ENCODE measurements around the gene BOLA3.
"Not testable (repeated sequence)": the region's sequence is repeated elsewhere in the genome, so short reads cannot be mapped to it uniquely, and the experiment has no call there.

Gene BOLA3, protein sequence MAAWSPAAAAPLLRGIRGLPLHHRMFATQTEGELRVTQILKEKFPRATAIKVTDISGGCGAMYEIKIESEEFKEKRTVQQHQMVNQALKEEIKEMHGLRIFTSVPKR

DNA sequence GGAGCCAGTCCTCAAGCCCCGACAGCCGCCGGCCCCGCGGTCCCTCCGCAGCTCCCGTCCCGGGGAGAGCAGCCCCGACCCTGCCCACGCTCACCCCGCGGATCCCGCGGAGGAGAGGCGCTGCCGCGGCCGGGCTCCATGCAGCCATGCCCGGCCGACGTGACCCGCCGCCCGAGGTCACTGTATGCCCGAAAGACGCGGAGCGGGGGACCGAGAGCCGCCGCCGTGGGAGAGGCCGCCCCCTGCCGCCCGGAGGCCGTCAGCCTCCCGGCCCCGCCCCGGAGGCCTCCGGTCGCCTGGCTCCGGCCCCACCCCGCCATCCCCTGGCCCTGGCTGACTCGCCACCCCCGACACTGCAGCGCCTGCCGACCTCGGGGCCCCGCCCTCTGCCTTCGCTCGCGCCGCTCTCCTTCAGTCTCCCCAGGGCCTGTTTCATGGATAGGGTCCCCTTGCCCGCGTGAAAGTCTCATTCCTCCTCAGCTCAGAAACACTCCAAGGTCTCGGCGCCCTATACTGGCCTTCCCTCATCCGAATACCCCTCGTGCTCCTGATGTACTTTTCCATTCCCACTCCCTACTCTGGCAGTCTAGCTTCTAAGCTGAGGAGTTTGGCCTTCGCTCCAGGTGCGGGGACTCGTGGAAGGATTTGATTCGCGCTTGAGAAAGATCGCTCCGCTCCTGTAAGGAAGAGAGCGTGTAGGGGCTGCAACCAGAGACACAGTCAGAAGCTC lies at the start of gene BOLA3:
Gene BOLA3, minus strand, starts transcription at position 186 of the 730 bp plus-strand sequence. Its CDS starts 38 bp downstream, at position 148.
- peak; percentile 85 for DNase-seq (ENCODE audit: low spot score)

GRCh38 chr2:74197049-74197448 lies 49.3 kb upstream of the BOLA3 start:
- DNase-seq (ENCODE audit: low spot score) = no peak

DNA sequence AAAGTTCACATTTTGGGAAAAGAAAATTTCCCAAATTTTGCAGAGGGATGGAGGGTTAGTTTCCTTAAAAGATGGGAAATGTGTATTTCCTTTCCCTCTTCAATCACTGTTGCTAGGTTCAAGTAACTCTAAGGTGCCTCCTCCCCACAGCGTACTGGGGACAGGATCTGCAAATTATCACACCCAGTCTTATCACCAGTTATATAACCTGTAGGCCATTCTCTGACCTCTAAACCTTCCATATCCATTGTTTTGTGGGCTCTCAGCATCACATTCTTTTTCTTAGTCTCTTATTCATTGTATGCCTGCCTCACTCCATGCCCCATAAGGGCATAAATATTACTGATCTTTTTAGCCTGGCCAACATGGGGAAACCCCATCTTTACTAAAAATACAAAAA lies 47.1 kb upstream of the BOLA3 start:
- DNase-seq (ENCODE audit: low spot score) = no peak

DNA sequence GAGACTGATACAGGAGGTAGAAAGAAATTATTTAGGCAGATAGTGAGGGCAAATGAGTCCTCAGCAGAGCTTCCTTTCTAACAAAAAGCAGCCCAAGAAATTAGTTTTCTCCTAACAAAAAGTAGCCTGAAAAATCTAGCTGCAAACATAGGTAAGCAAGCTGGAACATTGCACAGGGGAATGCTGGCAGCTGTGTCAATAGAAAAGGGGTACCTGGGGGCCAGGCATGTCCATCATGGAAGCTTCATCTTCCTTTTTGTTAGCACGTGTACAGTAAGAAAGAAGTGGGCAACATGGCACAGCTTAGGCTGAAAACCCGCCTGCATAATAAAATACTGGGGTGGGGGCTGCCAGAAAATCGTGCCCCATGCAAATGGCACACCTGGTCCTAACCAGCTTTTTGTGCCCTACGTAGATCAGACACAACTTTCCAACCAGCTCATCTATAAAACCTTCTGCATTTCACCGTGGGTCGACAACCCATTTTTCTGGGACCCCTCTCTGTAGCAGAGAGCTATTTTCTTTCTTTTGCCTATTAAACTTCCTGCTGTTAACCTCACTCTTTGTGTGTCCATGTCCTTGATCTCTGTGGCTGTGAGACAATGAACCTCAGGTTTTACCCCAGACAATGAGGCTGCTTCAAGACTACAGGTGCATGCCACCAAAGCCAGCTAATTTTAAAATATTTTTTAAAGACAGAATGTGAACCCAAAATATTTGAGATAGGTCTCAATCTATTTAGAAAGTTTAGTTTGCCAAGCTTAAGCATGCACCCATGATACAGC lies 44.1 kb upstream of the BOLA3 start:
- DNase-seq (ENCODE audit: low spot score) = no peak

- DNase-seq (ENCODE audit: low spot score) = no peak
These were observed 41.0 kb upstream of the BOLA3 start for GRCh38 chr2:74188696-74189095.

DNA sequence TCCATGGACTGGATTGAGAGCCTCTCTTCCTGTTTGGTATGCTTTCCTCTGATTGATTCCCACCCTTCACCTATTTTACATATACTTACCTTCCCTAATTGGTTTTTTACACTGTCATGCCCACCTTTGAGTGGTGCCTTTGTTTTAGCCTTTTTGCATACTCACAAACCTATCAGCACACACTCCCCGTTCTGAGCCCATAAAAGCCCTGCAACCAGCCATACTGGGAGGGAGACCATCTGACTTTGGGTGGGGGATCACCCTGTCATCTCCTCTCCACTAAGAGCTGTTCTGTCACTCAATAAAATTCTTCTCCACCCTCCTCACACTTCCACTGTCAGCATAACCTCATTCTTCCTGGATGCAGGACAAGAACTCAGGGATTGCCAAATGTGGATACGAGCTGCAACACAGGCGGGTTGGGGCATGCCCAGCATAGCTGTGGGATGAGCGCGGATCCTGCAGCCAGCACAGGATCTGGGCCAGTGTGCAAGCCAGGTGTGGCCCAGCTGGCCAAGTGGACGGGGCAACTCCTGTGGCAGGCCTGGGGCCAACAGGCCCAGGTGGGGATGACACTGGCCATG lies 40.4 kb upstream of the BOLA3 start:
- DNase-seq (ENCODE audit: low spot score) = no peak

- DNase-seq (ENCODE audit: low spot score) = not testable (repeated sequence)
These were observed 39.0 kb upstream of the BOLA3 start for GRCh38 chr2:74186706-74187105.

GRCh38 chr2:74186038-74186437 lies 38.3 kb upstream of the BOLA3 start:
- peak; percentile 43 for DNase-seq (ENCODE audit: low spot score)

GRCh38 chr2:74183878-74184277 lies 36.2 kb upstream of the BOLA3 start:
- no peak for DNase-seq (ENCODE audit: low spot score)

GRCh38 chr2:74181739-74182138 lies 34.0 kb upstream of the BOLA3 start:
- DNase-seq (ENCODE audit: low spot score) = no peak

DNA sequence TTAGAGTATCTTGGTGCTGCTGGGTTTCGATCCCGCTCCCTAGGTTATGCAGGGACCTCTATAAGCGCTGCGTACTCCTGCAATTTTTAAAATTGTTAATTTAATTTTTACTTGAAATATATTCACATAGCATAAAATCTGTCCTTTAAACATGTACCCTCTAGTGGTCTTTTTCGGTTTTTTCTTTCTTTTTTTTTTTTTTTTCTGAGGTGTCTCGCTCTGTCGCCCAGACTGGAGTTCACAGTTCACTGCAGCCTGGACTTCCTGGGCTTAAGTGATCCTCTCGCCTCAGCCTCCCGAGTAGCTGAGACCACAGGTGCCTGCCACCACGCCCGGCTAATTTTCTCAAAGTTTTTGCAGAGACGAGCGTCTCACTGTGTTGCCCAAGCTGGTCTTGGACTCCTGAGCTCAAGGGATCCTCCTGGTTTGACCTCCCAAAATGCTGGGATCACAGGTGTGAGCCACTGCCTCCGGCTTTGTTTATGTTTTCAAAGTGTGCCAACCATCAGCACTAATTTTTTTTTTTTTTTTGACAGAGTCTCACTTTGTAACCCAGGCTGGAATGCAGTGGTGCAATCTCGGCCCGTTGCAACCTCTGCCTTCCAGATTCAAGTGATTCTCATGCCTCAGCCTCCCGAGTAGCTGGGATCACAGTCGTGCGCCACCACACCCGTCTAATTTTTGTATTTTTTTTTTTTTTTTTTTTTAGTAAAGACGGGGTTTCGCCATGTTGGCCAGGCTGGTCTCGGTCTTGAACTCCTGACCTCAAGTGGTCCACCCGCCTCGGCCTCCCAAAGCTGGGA lies 31.6 kb upstream of the BOLA3 start:
- no peak for DNase-seq (ENCODE audit: low spot score)

DNA sequence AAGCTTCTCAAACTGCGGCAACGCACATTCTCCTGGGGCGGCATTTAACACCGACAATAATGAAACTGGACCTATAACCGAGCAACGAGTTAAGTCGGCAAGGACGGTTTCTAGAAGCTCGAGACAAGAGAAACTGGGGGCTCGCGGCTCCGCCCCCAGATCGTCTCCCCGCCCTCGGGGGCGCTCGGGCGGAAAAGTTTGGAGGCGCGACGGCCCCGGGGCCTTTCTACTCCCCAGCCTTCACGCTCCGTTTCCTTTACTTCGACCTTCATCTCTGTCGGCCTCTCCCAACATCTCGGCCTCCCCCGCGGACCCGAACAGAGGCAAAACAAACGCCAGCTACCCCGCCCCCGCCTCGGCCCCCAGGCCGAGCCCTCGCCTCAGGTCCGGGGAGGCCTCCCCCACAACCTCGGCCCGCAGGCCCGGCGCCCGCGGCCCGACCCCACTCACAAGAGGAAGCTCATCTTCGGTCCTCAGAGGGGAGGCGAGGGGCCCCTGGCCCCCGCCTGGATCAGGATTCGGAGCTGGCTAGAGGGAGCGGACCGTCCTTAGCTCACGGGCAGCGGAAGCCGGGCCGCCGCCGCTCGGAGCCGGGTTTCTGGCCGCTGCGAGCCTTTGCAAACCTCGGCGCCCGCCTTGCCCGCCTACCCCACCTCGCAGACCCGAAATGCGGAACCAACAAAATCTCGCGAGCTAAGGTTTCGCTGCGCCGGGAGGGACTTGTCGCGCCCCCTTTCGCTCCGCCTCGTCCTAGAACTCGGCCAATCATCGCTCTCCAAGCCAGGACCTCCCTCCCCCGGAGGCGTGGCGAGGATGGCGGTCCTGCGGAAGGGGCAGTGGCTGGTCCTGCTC lies 30.7 kb upstream of the BOLA3 start, which contains the start of gene MOB1A:
Gene MOB1A, minus strand, starts transcription at position 669 of the 852 bp plus-strand sequence. Its CDS starts 205 bp downstream, at position 464.
- peak; percentile 98 for DNase-seq (ENCODE audit: low spot score)

DNA sequence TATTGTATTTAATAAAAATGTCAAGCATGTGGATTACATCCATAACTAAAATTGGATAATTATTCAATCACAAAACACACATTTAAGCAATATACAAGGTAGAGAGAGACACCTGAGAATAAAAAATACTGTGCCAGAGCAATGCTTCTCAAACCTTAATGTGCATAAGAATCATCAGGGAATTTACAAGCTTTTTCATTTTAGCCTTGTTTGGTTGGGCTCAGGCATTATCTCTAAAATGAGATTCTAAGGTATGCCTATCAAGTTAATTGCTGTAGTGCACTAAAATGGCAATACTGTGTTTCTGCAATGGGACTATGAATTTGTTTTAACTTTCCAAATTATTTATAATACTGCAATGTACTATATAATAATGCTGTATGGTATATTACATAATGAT lies 30.0 kb upstream of the BOLA3 start:
- no peak for DNase-seq (ENCODE audit: low spot score)

DNA sequence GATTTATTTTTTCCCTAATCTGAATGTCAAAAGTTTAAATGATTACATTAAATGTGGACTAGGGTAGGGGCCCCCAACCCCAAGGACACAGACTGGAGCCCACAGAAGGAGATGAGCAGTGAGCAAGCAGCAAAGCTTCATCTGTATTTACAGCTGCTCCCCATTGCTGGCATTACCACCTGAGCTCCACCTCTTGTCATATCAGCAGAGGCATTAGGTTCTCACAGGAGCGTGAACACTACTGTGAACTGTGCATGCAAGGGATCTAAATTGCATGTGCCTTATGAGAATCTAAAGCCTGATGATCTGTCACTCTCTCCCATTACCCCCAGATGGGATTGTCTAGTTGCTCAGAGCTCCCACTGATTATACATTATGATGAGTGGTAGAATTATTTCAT lies 27.2 kb upstream of the BOLA3 start:
- DNase-seq (ENCODE audit: low spot score) = no peak

DNA sequence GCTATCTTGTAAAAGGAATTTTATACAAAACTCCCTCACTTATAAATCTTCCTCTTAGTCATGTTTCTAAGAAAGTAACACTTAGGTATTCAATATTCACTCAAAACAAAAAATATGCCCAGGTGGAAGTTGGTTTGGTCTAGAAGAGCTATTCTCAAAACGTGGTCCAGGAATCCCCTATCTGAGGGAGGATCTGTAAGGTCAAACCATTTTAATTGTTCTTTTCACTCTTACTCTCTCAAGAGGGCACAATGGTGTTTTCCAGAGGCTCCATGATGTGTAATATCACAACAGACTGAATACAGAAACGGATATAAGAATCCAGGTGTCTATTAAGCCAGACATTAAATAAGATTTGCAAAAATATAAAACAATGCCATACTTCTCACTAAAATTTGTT lies 21.0 kb upstream of the BOLA3 start:
- no peak for DNase-seq (ENCODE audit: low spot score)

DNA sequence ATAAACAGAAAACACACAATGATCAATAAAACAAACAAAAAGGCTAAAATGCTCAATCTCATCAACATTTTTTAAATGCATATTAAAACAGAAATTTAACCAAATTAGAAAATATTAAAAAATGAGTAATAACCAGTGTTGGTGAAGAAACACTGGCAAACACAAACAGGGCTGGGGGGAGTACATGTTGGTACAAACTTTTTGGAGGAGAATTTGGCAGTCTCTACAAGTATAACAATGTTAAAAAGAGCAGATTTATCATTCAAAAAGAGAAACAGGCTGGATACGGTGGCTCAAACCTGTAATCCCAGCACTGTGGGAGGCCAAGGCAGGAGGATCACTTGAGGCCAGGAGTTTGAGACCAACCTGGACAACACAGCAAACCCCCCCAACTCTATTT lies 17.0 kb upstream of the BOLA3 start:
- no peak for DNase-seq (ENCODE audit: low spot score)

GRCh38 chr2:74162951-74163350 lies 15.2 kb upstream of the BOLA3 start:
- DNase-seq (ENCODE audit: low spot score) = no peak

- DNase-seq (ENCODE audit: low spot score) = no peak
These were observed 8.1 kb upstream of the BOLA3 start for GRCh38 chr2:74155830-74156229.

- DNase-seq (ENCODE audit: low spot score) = no peak
These were observed 5.2 kb upstream of the BOLA3 start for GRCh38 chr2:74152954-74153353.

GRCh38 chr2:74149570-74150319 lies 2.0 kb upstream of the BOLA3 start:
- no peak for DNase-seq (ENCODE audit: low spot score)
